Duodenal mucosa (tissue), 2 donors: ENCODE results near the gene NET1.

Experiments used
- H3K27ac ChIP-seq: one replicate; pipeline ENCODE4 v1.7.0; 2013; ENCODE audit warnings: low read depth, low read length
- H3K27me3 ChIP-seq, 2 donors: one replicate each; pipeline ENCODE4 v1.7.0; 2013; ENCODE audit warnings: low read length in 2 of 2, control low read depth in 1 of 2; ENCODE audit not compliant: insufficient read depth in 2 of 2, control insufficient read depth in 1 of 2
- H3K36me3 ChIP-seq, 2 donors: one replicate each; pipeline ENCODE4 v1.7.0; 2013; ENCODE audit warnings: low read length in 2 of 2, control low read depth in 1 of 2; ENCODE audit not compliant: insufficient read depth in 2 of 2, control insufficient read depth in 1 of 2
- H3K4me1 ChIP-seq, 2 donors: one replicate each; pipeline ENCODE4 v1.7.0; 2013; ENCODE audit warnings: low read length in 2 of 2, control low read depth in 1 of 2; ENCODE audit not compliant: insufficient read depth in 2 of 2, control insufficient read depth in 1 of 2
- H3K4me3 ChIP-seq, 2 donors: one replicate each; pipeline ENCODE4 v1.7.0; 2013; ENCODE audit warnings: low read length in 2 of 2, low read depth in 1 of 2
- H3K9ac ChIP-seq, 2 donors: one replicate each; pipeline ENCODE4 v1.7.0; 2013; ENCODE audit warnings: low read length in 2 of 2, low read depth in 1 of 2
- H3K9me3 ChIP-seq, 2 donors: one replicate each; pipeline ENCODE4 v1.7.0; 2013; ENCODE audit warnings: low read length in 2 of 2, control low read depth in 1 of 2; ENCODE audit not compliant: control insufficient read depth in 1 of 2

The NET1 gene

GRCh38 chr10:5416981-5417380, 4.6 kb downstream of the NET1 start:
- no peak overlapping the region for H3K27ac ChIP-seq
- H3K4me3 ChIP-seq, result no peak overlapping the region
- H3K27me3 ChIP-seq, result no peaks in the 10 kb centered on the region
- peaks cover 0 to 13% of the 10 kb centered on the region in 2 donors for H3K9me3 ChIP-seq
- H3K36me3 ChIP-seq, result no peaks in the 10 kb centered on the region
- peaks cover 3 to 6% of the 10 kb centered on the region in 2 donors for H3K4me1 ChIP-seq
- no peak overlapping the region for H3K9ac ChIP-seq

DNA sequence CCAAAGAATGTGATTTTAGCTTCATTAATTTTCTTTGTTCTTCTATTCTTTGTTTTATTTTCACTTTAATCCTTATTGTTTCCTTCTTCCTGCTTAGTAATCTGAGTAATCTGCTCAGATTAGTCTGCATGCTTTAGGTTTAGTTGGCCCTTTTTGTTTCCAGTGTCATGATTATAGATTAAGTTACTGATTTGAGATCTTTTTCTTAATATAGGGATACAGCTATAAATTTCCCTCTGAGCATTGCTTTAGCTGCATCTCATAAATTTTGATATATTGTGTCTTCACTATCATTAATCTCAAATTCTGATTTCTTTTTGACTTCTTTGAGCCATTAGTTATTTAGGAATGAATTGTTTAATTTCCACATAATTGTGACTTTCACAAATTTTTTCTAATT, 6.2 kb downstream of the NET1 start:
- peaks cover 0 to 3% of the 10 kb centered on the region in 2 donors for H3K4me1 ChIP-seq
- H3K36me3 ChIP-seq, result no peaks in the 10 kb centered on the region

GRCh38 chr10:5419466-5420094, 7.2 kb downstream of the NET1 start:
- H3K27ac ChIP-seq, result no peak overlapping the region
- peaks cover 0 to 13% of the 10 kb centered on the region in 2 donors for H3K9me3 ChIP-seq
- H3K4me3 ChIP-seq, result no peak overlapping the region
- H3K36me3 ChIP-seq, result no peaks in the 10 kb centered on the region
- no peaks in the 10 kb centered on the region for H3K27me3 ChIP-seq
- H3K9ac ChIP-seq, result no peak overlapping the region
- no peaks in the 10 kb centered on the region for H3K4me1 ChIP-seq

More for the DNA sequence above, 6.2 kb downstream of the NET1 start:
- Histone ChIP-seq H3K27me3 (no peaks in the 10 kb centered on the region), H3K9ac (no peak overlapping the region), H3K4me3 (no peak overlapping the region), H3K9me3 (peaks cover 0 to 13% of the 10 kb centered on the region in 2 donors), H3K27ac (no peak overlapping the region)

GRCh38 chr10:5423771-5424170, 11.4 kb downstream of the NET1 start:
- Histone ChIP-seq H3K9ac (no peak overlapping the region), H3K27me3 (no peaks in the 10 kb centered on the region), H3K27ac (no peak overlapping the region), H3K4me1 (no peaks in the 10 kb centered on the region), H3K9me3 (peaks cover 0 to 7% of the 10 kb centered on the region in 2 donors), H3K4me3 (no peak overlapping the region), H3K36me3 (no peaks in the 10 kb centered on the region)

DNA sequence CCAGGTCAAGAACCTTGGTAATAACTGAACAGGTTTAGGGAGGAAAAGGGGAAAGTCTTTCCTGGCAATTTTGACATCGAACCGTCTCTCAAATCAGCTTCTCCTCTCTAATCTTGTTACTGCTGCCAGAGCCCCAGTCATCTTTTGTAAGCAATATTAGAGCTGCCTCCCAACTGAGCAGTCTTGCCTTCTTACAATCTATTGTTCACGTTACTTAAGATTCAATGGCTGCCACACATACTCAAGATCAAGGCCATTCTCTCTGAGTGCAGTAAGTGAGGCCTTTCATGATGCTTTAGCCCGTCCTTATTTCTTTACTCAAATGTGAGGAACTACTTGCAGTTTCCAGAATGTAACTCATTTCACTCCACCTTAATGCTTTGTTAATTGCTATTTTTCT, 12.4 kb downstream of the NET1 start:
- no peaks in the 10 kb centered on the region for H3K36me3 ChIP-seq
- no peaks in the 10 kb centered on the region for H3K9me3 ChIP-seq
- H3K4me3 ChIP-seq, result no peak overlapping the region
- no peak overlapping the region for H3K9ac ChIP-seq
- H3K4me1 ChIP-seq, result no peaks in the 10 kb centered on the region
- no peaks in the 10 kb centered on the region for H3K27me3 ChIP-seq
- H3K27ac ChIP-seq, result no peak overlapping the region

DNA sequence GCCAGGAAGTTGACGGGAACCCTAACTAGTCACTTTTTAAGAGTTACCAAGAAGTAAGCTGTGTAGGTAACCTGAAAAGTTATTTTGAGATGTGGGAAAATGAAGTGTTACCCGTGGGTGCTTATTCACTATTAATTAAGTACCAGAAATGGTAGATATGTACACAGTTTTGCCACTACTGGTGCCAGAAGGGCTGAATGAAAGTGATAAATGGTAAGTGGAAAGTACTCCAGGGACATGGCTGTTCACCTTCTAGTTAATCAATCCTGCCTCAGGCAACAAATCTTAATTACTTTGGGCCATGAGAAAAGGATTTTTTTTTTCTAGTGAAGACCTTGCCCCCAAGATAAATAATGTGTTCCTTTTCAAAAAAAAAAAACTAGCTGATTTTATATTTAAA, 15.8 kb downstream of the NET1 start:
- Histone ChIP-seq H3K4me1 (no peaks in the 10 kb centered on the region), H3K36me3 (peaks cover 0 to 5% of the 10 kb centered on the region in 2 donors), H3K27me3 (no peaks in the 10 kb centered on the region), H3K9ac (no peak overlapping the region), H3K4me3 (no peak overlapping the region), H3K9me3 (no peaks in the 10 kb centered on the region), H3K27ac (no peak overlapping the region)

- H3K9me3 ChIP-seq, result no peaks in the 10 kb centered on the region
- peaks cover 0 to 14% of the 10 kb centered on the region in 2 donors for H3K4me1 ChIP-seq
- H3K27me3 ChIP-seq, result no peaks in the 10 kb centered on the region
- H3K36me3 ChIP-seq, result peaks cover 0 to 5% of the 10 kb centered on the region in 2 donors
- H3K4me3 ChIP-seq, result no peak overlapping the region
- no peak overlapping the region for H3K9ac ChIP-seq
- no peak overlapping the region for H3K27ac ChIP-seq
These were observed 20.8 kb downstream of the NET1 start for GRCh38 chr10:5433182-5433581.

DNA sequence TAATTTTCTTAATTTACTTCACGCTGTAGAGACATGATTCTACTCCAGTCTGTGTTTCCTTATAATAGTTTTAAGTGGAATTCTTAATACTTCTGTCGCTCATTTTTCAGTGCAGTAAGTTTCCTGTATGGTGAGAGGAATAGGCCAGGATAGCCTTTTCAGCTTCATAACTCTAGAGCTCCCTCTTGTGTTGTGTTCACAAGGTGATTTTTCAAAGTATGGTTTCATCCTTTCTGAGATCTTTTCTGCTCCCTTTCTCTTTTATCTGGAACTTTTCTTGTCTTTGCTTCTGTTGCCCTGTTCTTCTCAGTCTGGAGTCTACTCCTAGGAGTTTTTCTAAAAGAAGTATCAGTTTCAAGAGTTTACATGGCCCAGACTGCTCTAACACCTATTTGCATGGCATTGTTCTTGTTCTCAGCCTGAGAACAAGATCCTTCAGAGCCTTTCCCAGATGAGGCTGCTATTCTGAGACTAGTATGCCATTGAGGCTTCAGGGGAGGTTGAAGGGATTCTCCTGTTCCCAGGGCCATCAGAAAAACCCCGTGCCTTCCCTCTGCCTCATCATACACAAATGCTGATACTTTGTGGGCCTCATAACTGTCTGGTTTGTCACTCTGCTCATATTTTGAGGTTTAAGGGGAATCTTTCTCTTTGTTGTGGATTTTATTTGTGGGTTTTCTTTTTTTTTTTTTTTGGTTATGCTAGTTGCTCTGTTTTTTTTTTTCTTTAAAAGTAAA, 21.8 kb downstream of the NET1 start:
- Histone ChIP-seq H3K4me1 (peaks cover 0 to 14% of the 10 kb centered on the region in 2 donors), H3K27me3 (no peaks in the 10 kb centered on the region), H3K36me3 (peaks cover 0 to 5% of the 10 kb centered on the region in 2 donors), H3K27ac (no peak overlapping the region), H3K4me3 (no peak overlapping the region), H3K9me3 (no peaks in the 10 kb centered on the region), H3K9ac (no peak overlapping the region)

DNA sequence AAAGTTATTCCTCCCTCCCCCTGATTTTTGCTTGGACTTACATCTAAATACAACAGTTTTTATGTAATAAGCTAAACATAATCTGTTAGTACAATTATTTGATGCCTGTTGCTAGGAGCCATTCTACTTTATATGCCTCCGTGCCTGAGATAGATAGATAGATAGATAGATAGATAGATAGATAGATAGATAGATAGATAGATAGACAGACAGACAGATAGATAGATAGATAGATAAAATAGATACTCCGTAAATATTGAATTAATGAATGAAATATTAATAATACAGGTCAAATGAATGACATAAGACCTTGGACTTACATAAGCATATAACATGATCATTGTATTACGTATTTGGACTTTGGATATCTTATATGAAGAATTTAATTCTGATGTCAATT, 23.0 kb downstream of the NET1 start:
- no peak overlapping the region for H3K27ac ChIP-seq
- no peaks in the 10 kb centered on the region for H3K9me3 ChIP-seq
- H3K36me3 ChIP-seq, result peaks cover 0 to 5% of the 10 kb centered on the region in 2 donors
- no peaks in the 10 kb centered on the region for H3K27me3 ChIP-seq
- H3K9ac ChIP-seq, result no peak overlapping the region
- H3K4me3 ChIP-seq, result no peak overlapping the region
- peaks cover 0 to 14% of the 10 kb centered on the region in 2 donors for H3K4me1 ChIP-seq

DNA sequence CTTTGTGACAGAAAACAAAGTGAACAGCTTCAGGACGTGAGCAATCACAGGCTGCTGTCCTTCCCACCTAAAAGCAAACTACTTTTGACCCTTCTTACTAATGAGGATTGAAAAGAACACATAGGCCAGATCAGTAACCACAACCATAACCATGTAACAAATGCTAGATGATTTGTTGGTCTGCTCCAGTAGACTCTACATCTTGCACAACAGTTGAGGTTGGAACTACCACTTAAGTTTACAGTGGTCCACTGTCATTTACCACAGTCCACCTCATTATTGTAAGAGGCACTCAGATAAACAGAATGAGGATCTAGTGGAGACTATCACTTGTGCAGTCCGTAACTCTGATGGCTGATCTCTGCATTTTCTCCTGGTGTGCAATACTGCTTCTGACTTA, 27.8 kb downstream of the NET1 start:
- H3K9me3 ChIP-seq, result no peaks in the 10 kb centered on the region
- H3K27me3 ChIP-seq, result no peaks in the 10 kb centered on the region
- no peak overlapping the region for H3K9ac ChIP-seq
- no peak overlapping the region for H3K4me3 ChIP-seq
- no peaks in the 10 kb centered on the region for H3K36me3 ChIP-seq
- peaks cover 0 to 28% of the 10 kb centered on the region in 2 donors for H3K4me1 ChIP-seq
- H3K27ac ChIP-seq, result no peak overlapping the region
